ENCODE measurements around the gene AGAP3.

- TF ChIP-seq, protein P1, sequence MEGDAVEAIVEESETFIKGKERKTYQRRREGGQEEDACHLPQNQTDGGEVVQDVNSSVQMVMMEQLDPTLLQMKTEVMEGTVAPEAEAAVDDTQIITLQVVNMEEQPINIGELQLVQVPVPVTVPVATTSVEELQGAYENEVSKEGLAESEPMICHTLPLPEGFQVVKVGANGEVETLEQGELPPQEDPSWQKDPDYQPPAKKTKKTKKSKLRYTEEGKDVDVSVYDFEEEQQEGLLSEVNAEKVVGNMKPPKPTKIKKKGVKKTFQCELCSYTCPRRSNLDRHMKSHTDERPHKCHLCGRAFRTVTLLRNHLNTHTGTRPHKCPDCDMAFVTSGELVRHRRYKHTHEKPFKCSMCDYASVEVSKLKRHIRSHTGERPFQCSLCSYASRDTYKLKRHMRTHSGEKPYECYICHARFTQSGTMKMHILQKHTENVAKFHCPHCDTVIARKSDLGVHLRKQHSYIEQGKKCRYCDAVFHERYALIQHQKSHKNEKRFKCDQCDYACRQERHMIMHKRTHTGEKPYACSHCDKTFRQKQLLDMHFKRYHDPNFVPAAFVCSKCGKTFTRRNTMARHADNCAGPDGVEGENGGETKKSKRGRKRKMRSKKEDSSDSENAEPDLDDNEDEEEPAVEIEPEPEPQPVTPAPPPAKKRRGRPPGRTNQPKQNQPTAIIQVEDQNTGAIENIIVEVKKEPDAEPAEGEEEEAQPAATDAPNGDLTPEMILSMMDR (optimal IDR thresholded peaks at IDR 0.05 in 1 of 3, IDR thresholded peaks at IDR 0.05 in 1 of 3, conservative IDR thresholded peaks at IDR 0.05 in 1 of 3; ENCODE audit: extremely low read depth in 1 of 3, insufficient read depth in 2 of 3, low read length in 3 of 3), result no peak
- no peak for TF ChIP-seq EZH2 (IDR thresholded peaks at IDR 0.05; ENCODE audit: low read length)
These were observed 91.0 kb downstream of the AGAP3 start for GRCh38 chr7:151177310-151177709.
